AG10803 (cell line): ENCODE results near the gene OR8D1.

ENCODE experiments used
- DNase-seq: peaks from one replicate; pipeline ENCODE4 v3.0.0; 2010; ENCODE audit warnings: low read depth
- H3K4me3 ChIP-seq: 2 replicates; pipeline ENCODE4 v1.5.1; 2011; ENCODE audit warnings: mild to moderate bottlenecking, low read length, control low read depth
- TF ChIP-seq, protein P1 (sequence below): conservative IDR thresholded peaks from 2 replicates; pipeline ENCODE4 v1.5.1; 2011; ENCODE audit warnings: mild to moderate bottlenecking, low read length, control low read depth, inconsistent platforms

Gene OR8D1

DNA sequence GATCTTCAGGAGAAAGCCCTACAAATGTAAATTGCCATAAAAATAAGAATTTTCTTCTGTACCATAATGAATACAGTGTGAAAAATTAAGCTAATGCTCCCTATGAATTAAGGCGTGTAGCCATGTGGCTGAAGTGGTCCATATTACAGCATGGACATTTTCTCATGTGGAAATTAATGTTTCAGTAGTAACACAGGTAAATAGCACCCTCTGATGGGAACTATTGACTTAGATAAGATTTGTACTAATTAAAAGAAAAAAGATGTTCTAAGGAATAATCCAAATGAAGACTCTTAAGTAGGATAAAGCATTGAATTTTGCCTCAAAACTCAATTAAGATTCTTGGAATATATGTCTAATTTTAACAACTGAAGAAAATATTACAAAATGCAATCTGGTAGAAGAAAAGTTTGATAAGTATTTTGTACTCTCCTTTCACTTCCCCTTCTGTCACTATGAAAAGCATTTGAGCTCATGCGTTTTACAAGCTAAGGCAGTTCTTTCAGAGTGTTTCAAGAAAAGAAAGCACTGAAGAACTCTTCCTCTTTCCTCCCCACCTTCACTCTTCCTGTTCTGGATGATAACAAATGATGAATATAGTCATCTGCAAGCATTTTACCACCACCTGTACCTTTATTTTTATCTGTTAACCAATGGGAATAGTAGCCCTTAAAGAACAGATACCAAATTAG, 16.2 kb upstream of the OR8D1 start:
- TF ChIP-seq, protein P1, sequence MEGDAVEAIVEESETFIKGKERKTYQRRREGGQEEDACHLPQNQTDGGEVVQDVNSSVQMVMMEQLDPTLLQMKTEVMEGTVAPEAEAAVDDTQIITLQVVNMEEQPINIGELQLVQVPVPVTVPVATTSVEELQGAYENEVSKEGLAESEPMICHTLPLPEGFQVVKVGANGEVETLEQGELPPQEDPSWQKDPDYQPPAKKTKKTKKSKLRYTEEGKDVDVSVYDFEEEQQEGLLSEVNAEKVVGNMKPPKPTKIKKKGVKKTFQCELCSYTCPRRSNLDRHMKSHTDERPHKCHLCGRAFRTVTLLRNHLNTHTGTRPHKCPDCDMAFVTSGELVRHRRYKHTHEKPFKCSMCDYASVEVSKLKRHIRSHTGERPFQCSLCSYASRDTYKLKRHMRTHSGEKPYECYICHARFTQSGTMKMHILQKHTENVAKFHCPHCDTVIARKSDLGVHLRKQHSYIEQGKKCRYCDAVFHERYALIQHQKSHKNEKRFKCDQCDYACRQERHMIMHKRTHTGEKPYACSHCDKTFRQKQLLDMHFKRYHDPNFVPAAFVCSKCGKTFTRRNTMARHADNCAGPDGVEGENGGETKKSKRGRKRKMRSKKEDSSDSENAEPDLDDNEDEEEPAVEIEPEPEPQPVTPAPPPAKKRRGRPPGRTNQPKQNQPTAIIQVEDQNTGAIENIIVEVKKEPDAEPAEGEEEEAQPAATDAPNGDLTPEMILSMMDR = peak; percentile 14; the same call in 1 of the 2 replicates
- H3K4me3 ChIP-seq = no peak overlapping the region
- peak; percentile 10 for DNase-seq

DNA sequence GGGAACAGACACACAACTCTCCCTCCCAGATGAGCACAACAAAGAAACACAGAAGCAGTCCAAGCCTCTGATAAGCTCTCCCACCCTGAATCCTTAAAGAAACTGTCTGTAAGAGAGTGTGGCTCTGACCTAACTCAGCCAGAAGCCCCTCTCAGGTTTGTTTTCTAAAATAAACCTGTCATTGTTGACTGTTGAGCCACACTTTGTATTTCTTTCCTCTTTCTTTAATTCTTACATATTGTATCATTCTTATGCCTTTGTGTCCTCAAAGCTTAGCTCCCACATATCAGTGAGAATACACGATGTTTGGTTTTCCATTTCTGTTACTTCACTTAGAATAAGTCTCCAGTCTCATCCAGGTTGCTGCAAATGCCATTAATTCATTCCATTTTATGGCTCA, 14.0 kb upstream of the OR8D1 start:
- H3K4me3 ChIP-seq = no peak overlapping the region
- TF ChIP-seq, protein P1 = no peak
- DNase-seq = no peak

DNA sequence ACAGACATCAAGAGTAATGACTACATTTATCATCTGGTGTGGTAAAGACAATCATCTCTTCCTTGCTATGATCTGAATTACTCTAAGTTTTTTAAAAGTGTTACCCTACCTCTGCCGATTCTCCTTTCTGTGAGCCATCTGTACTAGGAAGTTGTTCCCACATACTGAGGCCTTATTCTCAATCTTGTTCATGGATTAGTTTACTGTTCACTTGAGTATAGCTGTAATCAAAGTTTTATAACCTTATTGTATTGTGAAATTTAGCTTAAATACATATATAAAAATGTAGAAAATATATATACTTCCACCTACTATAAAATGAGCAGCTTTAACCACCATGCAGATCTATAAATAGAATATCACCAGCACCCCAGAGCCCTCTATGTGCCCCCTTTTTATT, 8.6 kb upstream of the OR8D1 start:
- no peak overlapping the region for H3K4me3 ChIP-seq
- no peak for DNase-seq
- TF ChIP-seq, protein P1 = no peak

DNA sequence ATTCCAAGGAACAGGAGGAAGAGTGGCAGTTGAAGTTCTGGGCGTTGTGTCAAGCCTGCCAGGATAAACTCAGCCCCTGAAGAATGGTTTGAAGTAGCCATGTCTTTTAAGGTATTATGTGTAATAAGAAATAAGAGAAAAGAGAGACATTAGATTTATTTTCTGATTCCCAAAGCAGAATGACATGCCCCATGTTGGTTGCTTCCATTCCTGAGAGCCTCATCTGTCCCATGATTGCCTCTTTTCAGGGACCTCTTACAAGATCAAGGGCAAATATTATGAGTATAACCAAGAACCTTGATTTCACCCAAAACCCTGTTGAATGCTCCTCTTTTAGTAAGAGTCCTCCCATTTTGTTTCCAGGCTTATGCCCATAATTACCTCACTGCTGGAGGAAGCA, 6.3 kb upstream of the OR8D1 start, which contains the start of gene OR8D2:
Gene OR8D2, minus strand, starts transcription at position 101 of the 400 bp plus-strand sequence. Its CDS starts 0 bp downstream, at position 101.
- H3K4me3 ChIP-seq = no peak within 1 kb of the TSS
- DNase-seq = no peak
- TF ChIP-seq, protein P1 = no peak

DNA sequence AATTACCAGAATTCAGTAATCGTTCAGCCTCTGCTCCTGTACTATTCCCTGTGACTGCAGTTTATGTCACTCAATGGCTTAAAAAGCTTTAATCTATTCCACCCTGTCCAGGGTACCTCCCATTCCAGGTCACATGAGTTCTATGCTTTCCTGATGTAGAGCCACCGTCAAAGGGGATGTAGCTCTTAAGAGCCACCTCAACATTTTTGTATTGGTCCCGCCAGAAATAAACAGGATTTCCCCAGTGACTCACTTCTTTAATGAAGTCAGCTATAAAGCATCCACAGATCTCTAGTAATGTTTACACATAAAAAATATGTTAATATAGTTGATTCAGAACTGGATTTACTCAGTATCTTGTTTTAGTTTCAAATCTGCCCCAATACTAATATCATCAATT, 1.3 kb upstream of the OR8D1 start:
- TF ChIP-seq, protein P1 = no peak
- H3K4me3 ChIP-seq = no peak overlapping the region
- peak; percentile 4 for DNase-seq

DNA sequence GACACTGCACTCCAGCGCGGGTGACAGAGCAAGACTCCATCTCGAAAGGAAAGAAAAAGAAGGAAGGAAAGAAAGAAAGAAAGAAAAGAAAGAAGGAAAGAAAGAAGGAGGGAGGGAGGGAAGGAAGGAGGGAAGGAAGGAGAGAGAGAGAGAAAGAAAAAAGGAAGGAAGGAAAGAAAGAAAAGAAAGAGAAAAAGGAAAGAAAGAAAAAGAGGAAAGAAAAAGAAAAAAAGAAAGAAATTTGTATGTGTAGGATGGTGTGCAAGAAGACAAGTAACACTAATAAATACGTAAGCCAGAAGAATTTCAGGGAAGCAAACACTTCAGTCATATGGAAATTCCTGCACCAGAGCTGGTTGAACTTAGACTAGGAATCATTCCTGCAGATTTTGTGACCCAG, 618 bp downstream of the OR8D1 start:
- H3K4me3 ChIP-seq = no peak overlapping the region
- DNase-seq = no peak
- TF ChIP-seq, protein P1 = no peak

DNA sequence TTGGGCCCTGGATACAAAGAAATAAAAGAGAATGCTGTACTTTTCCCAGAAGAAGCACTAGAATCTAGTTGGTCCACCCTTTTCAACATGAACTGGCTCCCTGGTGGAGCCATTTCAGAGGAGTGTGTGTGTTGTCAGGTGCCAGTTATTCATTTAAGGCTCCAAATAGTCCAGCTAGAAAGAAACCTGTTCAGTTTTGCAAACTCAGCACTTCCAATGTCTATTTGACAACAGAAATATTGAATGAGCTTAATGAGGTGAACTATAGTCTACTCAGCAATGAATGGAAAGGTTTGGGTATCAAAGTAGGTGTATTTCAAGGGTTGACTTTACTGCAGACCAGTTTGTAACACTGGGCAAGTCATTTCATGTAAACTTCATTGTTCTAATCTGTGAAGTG, 2.1 kb downstream of the OR8D1 start:
- TF ChIP-seq, protein P1 = no peak
- DNase-seq = no peak
- no peak overlapping the region for H3K4me3 ChIP-seq
